GM12801 (cell line): ENCODE results near the gene HS1BP3.

Source experiments
- TF ChIP-seq, protein P1 (sequence below): IDR thresholded peaks from one replicate; pipeline ENCODE4 v1.5.1; 2011; ENCODE audit warnings: control low read depth; ENCODE audit not compliant: insufficient read length; ENCODE audit errors: extremely low read depth

HS1BP3 gene

DNA sequence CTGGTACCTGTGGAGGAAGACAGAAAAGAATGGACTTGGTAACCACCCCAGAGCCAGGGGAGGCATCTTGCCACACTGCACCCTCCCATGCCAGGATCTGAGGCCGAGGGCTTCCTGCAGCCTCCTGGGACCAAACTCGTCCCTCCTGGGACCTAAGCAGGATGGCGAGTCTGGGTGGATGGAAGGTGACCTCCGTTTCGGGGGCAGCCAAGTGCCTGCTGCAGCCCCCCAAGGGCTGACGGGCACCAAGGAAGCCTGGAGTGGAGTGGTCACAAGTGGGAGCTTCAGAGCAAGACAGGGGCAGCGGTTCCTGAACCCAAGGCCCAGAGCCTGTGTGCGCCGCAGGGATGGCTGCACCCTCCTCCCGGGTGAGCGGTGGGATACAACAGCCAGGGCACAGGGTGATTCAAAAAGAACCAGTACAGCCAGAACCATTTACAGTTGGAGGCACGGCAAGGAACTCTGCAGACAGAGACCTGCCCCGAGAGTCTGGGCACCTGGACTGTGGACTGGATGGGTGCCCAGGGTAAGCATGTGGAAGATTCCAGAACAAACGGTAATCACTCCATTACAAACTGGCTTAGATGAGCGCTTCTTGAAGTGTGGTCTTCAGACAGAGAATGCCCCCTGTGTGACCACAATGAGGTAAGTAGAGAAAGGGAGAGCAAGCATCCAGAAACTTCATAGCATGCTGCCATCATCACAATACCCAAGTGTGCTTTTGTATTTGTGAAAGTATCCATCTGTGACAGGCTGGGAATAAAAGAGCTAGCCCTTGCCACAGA, 12.1 kb downstream of the HS1BP3 start:
- TF ChIP-seq, protein P1, sequence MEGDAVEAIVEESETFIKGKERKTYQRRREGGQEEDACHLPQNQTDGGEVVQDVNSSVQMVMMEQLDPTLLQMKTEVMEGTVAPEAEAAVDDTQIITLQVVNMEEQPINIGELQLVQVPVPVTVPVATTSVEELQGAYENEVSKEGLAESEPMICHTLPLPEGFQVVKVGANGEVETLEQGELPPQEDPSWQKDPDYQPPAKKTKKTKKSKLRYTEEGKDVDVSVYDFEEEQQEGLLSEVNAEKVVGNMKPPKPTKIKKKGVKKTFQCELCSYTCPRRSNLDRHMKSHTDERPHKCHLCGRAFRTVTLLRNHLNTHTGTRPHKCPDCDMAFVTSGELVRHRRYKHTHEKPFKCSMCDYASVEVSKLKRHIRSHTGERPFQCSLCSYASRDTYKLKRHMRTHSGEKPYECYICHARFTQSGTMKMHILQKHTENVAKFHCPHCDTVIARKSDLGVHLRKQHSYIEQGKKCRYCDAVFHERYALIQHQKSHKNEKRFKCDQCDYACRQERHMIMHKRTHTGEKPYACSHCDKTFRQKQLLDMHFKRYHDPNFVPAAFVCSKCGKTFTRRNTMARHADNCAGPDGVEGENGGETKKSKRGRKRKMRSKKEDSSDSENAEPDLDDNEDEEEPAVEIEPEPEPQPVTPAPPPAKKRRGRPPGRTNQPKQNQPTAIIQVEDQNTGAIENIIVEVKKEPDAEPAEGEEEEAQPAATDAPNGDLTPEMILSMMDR: no peak

DNA sequence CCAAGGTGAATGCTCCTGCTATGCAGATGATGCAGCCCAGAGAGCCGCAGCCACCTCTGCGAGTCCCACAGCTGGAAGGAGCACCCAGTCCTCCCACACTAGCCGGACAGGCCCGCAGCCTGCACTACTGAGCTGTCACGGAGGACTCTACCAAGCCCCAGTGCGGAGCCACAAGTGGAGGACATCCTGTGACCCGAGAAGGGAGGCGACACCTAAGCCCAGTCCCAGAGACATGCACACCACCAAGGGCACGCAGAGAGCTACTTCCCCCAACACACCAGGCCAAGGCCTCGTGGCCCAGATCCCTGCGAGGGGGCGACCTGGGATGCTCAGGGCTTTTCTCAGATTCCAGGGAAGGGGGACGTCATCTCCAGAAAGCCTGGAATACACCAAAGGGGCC, 12.9 kb downstream of the HS1BP3 start:
- TF ChIP-seq, protein P1: no peak

DNA sequence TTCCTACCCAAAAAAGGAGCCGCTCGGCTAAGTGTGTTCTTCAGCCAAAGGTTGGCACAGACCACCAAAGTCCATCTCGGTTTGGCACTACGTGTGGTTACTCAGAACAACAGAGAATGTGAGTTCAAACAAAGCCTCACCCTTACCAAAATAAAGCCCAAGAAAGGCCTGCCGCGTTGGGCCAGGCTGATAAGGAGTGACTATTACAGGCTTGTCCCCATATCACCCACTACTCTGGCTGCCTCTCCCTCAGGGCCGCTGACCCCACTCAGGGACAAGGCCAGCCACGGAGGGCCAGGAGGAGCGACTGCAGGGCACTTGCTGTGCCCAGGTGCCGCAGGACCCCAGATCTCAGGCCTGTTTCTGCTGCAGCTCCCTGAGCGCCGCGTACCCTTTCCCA, 13.8 kb downstream of the HS1BP3 start:
- TF ChIP-seq, protein P1: no peak

DNA sequence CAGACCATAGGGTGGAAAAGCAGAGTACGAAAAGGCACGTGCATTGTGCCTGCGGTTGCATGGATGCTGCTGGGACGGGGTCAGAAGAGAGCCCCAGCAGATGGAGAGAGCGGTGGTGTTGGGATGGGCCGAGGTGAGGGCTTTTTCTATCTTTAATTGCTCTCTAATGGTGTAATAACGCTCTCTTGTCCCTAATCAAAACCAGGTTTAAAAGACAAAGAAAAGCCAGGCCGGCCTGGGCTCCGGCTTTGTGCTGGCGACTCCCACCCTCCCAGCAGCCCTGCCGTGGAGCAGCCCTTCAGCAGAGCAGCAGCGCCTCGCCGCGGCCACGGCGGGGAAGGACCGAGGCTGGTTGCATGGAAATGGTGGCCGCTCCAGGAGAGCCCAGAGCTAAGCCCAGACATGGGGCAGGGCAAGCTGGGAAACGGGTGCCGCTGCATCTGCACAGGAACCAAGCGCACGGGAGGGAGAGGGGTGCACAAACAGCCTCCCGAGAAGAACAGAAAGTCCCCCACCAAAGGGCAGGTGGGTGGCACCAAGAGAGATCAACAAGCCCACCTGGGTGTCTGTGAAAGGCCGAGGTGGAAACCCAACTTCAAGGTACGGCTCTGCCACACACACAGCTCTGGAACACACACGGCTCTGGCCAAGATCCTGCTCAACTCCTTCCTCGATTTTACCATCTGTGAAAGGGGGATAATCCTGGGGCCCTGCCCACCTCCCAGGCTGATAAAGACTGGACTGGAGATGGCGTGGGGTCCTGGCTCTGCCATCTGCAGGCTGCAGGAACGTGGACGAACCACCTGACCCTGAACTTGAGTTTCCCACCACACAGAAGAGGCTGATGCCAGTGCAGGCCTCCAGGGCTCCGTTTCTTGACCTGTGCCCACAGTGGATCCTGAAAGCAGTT, 15.0 kb downstream of the HS1BP3 start:
- TF ChIP-seq, protein P1: no peak

DNA sequence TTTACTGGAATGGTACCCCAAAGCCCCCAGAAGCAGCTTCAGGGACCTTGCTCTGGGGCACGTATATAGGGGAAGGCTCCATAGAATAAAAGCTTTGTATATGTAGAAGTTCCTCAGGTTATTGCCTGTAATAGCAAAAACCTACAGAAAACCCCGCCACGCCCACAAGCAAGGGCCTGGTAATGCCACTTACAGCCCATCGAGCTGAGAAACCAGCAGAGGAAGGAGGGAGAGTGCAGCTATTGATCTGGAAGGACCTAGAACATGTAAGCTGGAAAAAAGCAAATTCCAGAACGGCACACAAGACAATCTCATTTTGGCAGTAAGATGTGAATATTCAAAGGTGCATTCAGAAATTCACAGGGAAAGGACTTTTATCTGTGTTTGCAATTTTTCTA, 15.8 kb downstream of the HS1BP3 start:
- TF ChIP-seq, protein P1: no peak

DNA sequence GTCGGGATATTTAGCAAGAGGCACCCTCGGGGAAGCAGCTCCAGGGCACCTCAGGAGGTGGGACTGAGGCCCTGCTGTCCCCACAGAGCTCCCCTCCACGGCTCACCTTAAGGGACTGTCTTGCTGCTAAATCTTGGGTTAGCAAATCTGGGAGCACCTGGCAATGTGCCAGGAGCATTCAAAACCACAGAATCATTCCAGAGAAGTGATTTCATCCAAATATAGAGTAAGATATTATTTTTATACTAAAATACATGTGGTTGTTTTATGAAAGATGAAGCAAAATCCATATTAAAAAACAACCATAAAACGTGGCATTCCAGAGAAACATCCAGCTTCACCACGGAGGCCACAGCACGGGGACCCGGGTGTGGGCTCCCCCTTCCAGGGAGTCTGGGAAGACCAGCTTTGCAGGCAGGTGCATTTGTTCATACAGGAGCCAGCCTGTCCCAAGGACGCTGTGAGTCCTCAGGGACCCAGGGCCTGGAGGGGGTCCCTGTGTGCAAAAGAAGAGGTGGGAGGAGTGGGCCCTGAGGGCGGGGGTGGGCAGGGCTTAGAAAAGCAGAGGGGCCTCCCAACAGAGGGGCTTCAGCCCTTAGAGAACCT, 16.3 kb downstream of the HS1BP3 start:
- TF ChIP-seq, protein P1: no peak
